Measurements from ENCODE around the gene MAZ.

The MAZ gene

GRCh38 chr16:29858149-29858849 lies 52.0 kb downstream of the MAZ start:
- DNase-seq: no peak

GRCh38 chr16:29858974-29859373 lies 52.6 kb downstream of the MAZ start:
- DNase-seq: no peak

- no peak for DNase-seq
Measured at GRCh38 chr16:29860218-29860617, 53.9 kb downstream of the MAZ start.
